Panc1 (cell line): ENCODE data around the gene PLCG1. TPM values are rescaled to one million over a fixed set of nuclear protein-coding genes. Genes with fewer than 3 reads are reported as not detected.

Source experiments
- ATAC-seq: fragments of 200-7000 bp; cut with Tn5 transposase; 2 replicates; pipeline ENCODE4 v1.9.1; 2020; ENCODE audit warnings: mild to moderate bottlenecking, moderate library complexity
- BruUV-seq: library from RNA; stranded (reverse); fragments of 400-500 nt; replicated peaks from 2 replicates; lab custom pipeline; 2021; lab: Mats Ljungman, UMichigan
- CTCF ChIA-PET: fragments of 300-600 bp; sonication (Branson Sonifier 250); formaldehyde crosslinking; loops from one replicate; lab custom pipeline; 2022; ENCODE audit warnings: antibody characterized with exemption; lab: Charles Lee
- POLR2A ChIA-PET: fragments of 300-600 bp; sonication (Branson Sonifier 250); formaldehyde crosslinking; loops from one replicate; lab custom pipeline; 2022; ENCODE audit warnings: antibody characterized with exemption; lab: Charles Lee
- DNase-seq: peaks from one replicate; pipeline ENCODE4 v3.0.0-alpha.2; 2010; ENCODE audit warnings: low read depth, low spot score
- H3K27ac ChIP-seq: 2 replicates; pipeline ENCODE4 v1.5.1; 2011; ENCODE audit warnings: mild to moderate bottlenecking, low read length, inconsistent platforms
- H3K27me3 ChIP-seq: fragments of 200-500 bp; sonication (Bioruptor generic); 2 replicates; pipeline ENCODE4 v1.6.0; 2014; ENCODE audit warnings: low read length, inconsistent platforms; ENCODE audit not compliant: control insufficient read depth, insufficient read depth
- H3K36me3 ChIP-seq: fragments of 200-500 bp; sonication (Bioruptor generic); 2 replicates; pipeline ENCODE4 v1.5.1; 2014; ENCODE audit warnings: inconsistent platforms, mild to moderate bottlenecking, low read length, moderate library complexity; ENCODE audit not compliant: control insufficient read depth, insufficient read depth
- H3K4me1 ChIP-seq: 2 replicates; pipeline ENCODE4 v1.5.1; 2011; ENCODE audit warnings: inconsistent platforms, mild to moderate bottlenecking, low read length, moderate library complexity; ENCODE audit not compliant: control insufficient read depth, insufficient read depth
- H3K4me3 ChIP-seq, 2 experiments: 2 replicates each; pipeline ENCODE4 v1.5.1; 2011 to 2012; ENCODE audit warnings: low read depth in 2 of 2, low read length in 2 of 2, mild to moderate bottlenecking in 2 of 2, inconsistent platforms in 1 of 2, moderate library complexity in 1 of 2
- H3K9me3 ChIP-seq: fragments of 200-500 bp; sonication (Bioruptor generic); 2 replicates; pipeline ENCODE4 v1.5.1; 2014; ENCODE audit warnings: low read depth, mild to moderate bottlenecking, inconsistent platforms, low read length, moderate library complexity; ENCODE audit not compliant: control insufficient read depth, insufficient read depth
- CTCF ChIP-seq: fragments of 450-650 bp; IDR thresholded peaks from 2 replicates; pipeline ENCODE4 v1.5.1; 2017; ENCODE audit warnings: mild to moderate bottlenecking
- REST ChIP-seq, 2 experiments: IDR thresholded peaks; 2 replicates each; pipeline ENCODE4 v1.6.1; 2011 to 2012; ENCODE audit warnings: low read depth in 2 of 2, control low read depth in 1 of 2, low read length in 1 of 2, mild to moderate bottlenecking in 1 of 2, moderate library complexity in 1 of 2; ENCODE audit not compliant: insufficient read depth in 1 of 2
- TCF7L2 ChIP-seq: IDR thresholded peaks from 2 replicates; pipeline ENCODE4 v1.6.1; 2011; ENCODE audit warnings: mild to moderate bottlenecking, low read depth, low read length, inconsistent platforms
- in situ Hi-C: cut with HindIII; loops from 2 replicates; pipeline ENCODE4 v1.10.0; 2016; ENCODE audit warnings: low sequenced_read_pairs, low pct_unique_long_range_greater_than_20kb
- intact Hi-C: fragments of 100-400 bp; cut with micrococcal nuclease; formaldehyde crosslinking; loops from one replicate; pipeline ENCODE4 v1.10.0; 2022; ENCODE audit not compliant: unreplicated experiment
- total RNA-seq: library from RNA; stranded (reverse); gene quantifications from one replicate; pipeline ENCODE4 v1.2.1, GENCODE V29; 2021; ENCODE audit not compliant: unreplicated experiment

The PLCG1 gene
- total RNA-seq, 1 experiment from 2014 or later, result 159 TPM

- no peak overlapping the region for H3K27ac ChIP-seq
- H3K4me3 ChIP-seq, result no peak overlapping the region
- ChIA-PET POLR2A (no interaction called here), CTCF (interaction anchor here (1.3 to 1.9 kb wide), 2 partner anchors 61 to 169 kb away, joined by 8 to 24 read pairs; partner anchors contain the start of gene LPIN3)
- no peaks in the 10 kb centered on the region for H3K9me3 ChIP-seq
- H3K27me3 ChIP-seq, result no peaks in the 10 kb centered on the region
- TF ChIP-seq CTCF (no peak), TCF7L2 (no peak)
- in situ Hi-C loops, result no loop called here
- DNase-seq (no peak), ATAC-seq (no peak)
- no peaks in the 10 kb centered on the region for H3K4me1 ChIP-seq
- BruUV-seq, result no TSS peak
- no peaks in the 10 kb centered on the region; the same call in 1 of the 2 replicates for H3K36me3 ChIP-seq
- intact Hi-C loops, result loop anchor here (5.0 kb wide), 1 partner anchor 60 kb away; no protein-coding TSS in a partner anchor
These were observed 34.5 kb downstream of the PLCG1 start for GRCh38 chr20:41171736-41172295.

- ChIA-PET CTCF (interaction anchor here (0.7 to 1.9 kb wide), 4 partner anchors 15 to 172 kb away, joined by 4 to 24 read pairs (median 6); partner anchors contain the start of gene LPIN3), POLR2A (no interaction called here)
- H3K9me3 ChIP-seq, result no peaks in the 10 kb centered on the region
- TF ChIP-seq REST (IDR thresholded peaks at IDR 0.05; ENCODE audit: insufficient read depth in 1 of 2, low read depth in 2 of 2, low read length in 1 of 2), result no peak
- no peak for TF ChIP-seq CTCF
- no peaks in the 10 kb centered on the region for H3K27me3 ChIP-seq
- intact Hi-C loops (loop anchor here (1.0 to 5.0 kb wide), 2 partner anchors 60 to 167 kb away; no protein-coding TSS in a partner anchor), in situ Hi-C loops (no loop called here)
- no peak overlapping the region for H3K27ac ChIP-seq
- no peak for DNase-seq
- no peaks in the 10 kb centered on the region; the same call in 1 of the 2 replicates for H3K36me3 ChIP-seq
- no peak overlapping the region for H3K4me3 ChIP-seq
- BruUV-seq, result no TSS peak
- H3K4me1 ChIP-seq, result no peaks in the 10 kb centered on the region
- peak; percentile 42 for ATAC-seq
These were observed 35.2 kb downstream of the PLCG1 start for GRCh38 chr20:41172296-41173140.
